ENCODE results near the gene CALB2.

Gene CALB2

DNA sequence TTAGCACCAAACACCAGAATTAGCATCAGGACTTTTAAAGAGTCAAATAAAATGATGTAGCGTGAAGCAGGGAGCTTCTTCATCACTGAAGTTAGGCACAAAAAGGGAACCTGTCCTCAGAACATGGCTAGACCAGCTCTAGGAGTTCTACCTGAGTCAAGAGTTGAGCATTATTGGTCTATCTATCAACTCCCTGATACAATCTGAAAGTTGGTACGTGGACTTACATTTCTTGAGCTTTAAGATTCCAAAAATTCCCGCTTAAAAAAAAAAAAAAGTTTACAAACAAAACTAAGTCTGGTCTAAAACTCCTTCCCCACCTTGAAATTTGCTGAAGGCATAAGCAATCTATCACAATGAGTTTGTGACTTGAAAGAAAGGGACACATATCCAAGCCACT, 71.1 kb downstream of the CALB2 start:
- no peak for DNase-seq

GRCh38 chr16:71430744-71431143, 72.2 kb downstream of the CALB2 start:
- DNase-seq: no peak

DNA sequence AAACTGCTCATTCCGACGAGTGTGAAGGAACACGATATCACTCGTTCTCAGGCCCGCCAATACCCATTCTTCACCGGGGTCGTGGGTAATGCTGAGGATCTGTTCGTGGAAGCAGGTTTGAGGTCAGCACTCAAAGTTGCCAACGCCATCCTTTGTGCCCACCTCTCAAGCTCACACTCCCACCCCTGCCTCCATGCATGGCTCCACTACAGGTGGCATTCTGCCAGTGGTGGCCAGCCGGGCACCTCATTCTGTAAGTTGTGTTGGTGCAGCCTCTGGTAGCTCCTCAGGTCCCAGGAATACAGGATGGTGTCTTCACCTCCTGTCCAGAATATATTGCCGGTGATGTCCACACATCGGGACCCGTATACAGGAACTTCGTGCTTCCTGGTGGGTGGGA, 72.7 kb downstream of the CALB2 start:
- DNase-seq: no peak

- DNase-seq: no peak
Observed at GRCh38 chr16:71431991-71432390, 73.5 kb downstream of the CALB2 start.

DNA sequence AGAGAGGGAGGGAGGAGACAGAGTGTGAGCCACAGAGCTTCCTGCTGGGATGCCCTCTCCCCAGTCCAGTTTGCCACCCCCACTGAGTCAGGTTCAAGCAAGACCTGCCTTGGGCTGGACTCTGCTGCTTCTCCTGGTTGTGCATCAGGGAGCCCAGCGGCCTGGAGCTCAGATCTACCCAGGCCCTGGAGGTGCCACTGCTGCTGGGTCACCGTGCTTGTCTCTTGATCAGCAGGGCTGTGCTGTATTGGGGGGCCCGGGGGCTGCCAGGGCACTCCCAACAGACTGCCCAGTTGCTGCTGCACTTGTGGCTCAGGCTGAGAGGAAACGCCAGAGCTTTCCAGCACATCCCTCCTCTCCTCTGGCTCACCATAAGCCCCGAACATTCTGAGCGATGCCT, 74.4 kb downstream of the CALB2 start:
- no peak for DNase-seq

DNA sequence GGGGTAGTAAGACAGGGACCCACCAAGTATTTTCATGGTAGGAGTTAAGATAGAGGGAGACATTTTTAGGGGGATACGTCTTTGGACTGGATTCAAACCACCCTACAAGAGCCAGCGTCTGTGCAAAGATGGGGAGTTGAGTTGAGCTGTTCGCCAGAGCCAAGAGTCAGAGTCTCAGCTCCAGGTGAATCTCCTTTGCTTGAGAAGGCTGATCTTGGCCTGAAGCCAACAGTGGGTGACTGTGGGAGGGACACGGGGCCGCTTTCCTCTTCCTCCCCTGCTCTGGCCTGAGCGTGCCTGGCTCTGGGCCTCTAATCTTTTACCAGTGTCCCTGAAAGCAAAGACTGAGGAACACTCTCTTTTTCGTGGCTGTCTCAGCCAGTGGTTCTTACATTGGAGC, 78.0 kb downstream of the CALB2 start:
- no peak for DNase-seq

DNA sequence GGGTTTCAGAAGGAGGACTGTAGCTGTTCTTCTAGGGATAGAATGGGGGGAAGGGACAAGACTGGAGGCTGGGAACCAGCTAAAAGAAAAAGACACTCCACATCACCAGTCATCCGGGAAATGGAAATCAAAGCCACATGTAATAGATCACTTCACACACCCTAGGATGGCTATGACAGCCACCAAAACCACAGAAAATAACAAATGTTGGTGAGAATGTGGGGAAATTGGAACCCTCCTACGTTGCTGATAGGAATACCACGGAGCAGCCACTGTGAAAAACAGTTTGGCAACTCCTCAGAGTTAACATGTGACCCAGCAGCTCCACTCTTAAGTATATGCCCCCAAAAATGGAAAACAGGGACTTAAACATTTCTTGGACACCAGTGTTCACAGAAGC, 81.0 kb downstream of the CALB2 start:
- no peak for DNase-seq
